OCI-LY1 (cell line): ENCODE data around the gene PRRC2A.

ENCODE experiments used
- CTCF ChIP-seq: fragments of 200-600 bp; sonication (generic), shearing (Covaris generic); IDR thresholded peaks from 2 replicates; pipeline ENCODE4 v1.5.1; 2017; ENCODE audit warnings: mild to moderate bottlenecking, antibody characterized with exemption, low read length, moderate library complexity, mixed read lengths
- EZH2 ChIP-seq: fragments of 200-600 bp; sonication (generic), shearing (Covaris generic); IDR thresholded peaks from 2 replicates; pipeline ENCODE4 v1.8.0; 2017; ENCODE audit warnings: borderline replicate concordance, mixed run types, mild to moderate bottlenecking, antibody characterized with exemption, low read length, moderate library complexity, mixed read lengths

GRCh38 chr6:31639449-31639861 is 18.9 kb downstream of the PRRC2A start:
- TF ChIP-seq EZH2 (no peak), CTCF (no peak)
